HCT116 (cell line): ENCODE measurements around the gene GRM2. TPM values are rescaled to one million over a fixed set of nuclear protein-coding genes. Genes with fewer than 3 reads are reported as not detected.

Source experiments
- ATAC-seq: fragments of 200-7000 bp; cut with Tn5 transposase; 2 replicates; pipeline ENCODE4 v1.9.1; 2020; ENCODE audit warnings: mild to moderate bottlenecking, moderate library complexity
- BruUV-seq: library from RNA; stranded (reverse); fragments of 400-500 nt; replicated peaks from 2 replicates; lab custom pipeline; 2021; lab: Mats Ljungman, UMichigan
- CTCF ChIA-PET: fragments of 300-600 bp; sonication (Branson Sonifier 250); formaldehyde crosslinking; loops from one replicate; lab custom pipeline; 2021; ENCODE audit warnings: antibody characterized with exemption; lab: Charles Lee
- POLR2A ChIA-PET: fragments of 300-600, 350-600 bp; sonication (Branson Sonifier 250); formaldehyde crosslinking; loops from one replicate; lab custom pipeline; 2021; ENCODE audit warnings: antibody characterized with exemption; lab: Charles Lee
- RAD21 ChIA-PET, 2 experiments: fragments of 300-600 bp; sonication (Branson Sonifier 250); formaldehyde crosslinking; loops; one replicate each; lab custom pipeline; 2023; ENCODE audit warnings: low total read pairs in 2 of 2; ENCODE audit not compliant: uncharacterized antibody in 2 of 2, unreplicated experiment in 2 of 2, low non-redundant PET in 1 of 2; lab: Charles Lee
- DNase-seq: peaks from one replicate; pipeline ENCODE4 v3.0.0-alpha.2; 2010; ENCODE audit warnings: low read depth, low spot score
- H2AFZ ChIP-seq: fragments of 200-600 bp; shearing (Covaris generic), sonication (generic); 2 replicates; pipeline ENCODE4 v1.6.1; 2017; ENCODE audit warnings: low read depth, mixed run types, mixed read lengths, antibody characterized with exemption, low read length; ENCODE audit not compliant: poor library complexity, severe bottlenecking
- H3K27ac ChIP-seq: 2 replicates; pipeline ENCODE4 v1.5.1; 2012; ENCODE audit warnings: low read depth, low read length
- H3K27me3 ChIP-seq: fragments of 200-600 bp; sonication (generic); 2 replicates; pipeline ENCODE4 v1.6.1; 2016; ENCODE audit warnings: mixed run types, low read length, mixed read lengths; ENCODE audit not compliant: insufficient read depth
- H3K36me3 ChIP-seq, 2 experiments: fragments of 200-500 bp in 1 of 2; fragments of 200-600 bp in 1 of 2; sonication (Bioruptor generic) in 1 of 2; sonication (generic) in 1 of 2; 2 replicates each; pipeline versions ENCODE4 v1.5.1 to v1.6.1; 2014 to 2016; ENCODE audit warnings: low read length in 2 of 2, inconsistent platforms in 1 of 2, mixed read lengths in 1 of 2, mixed run types in 1 of 2; ENCODE audit not compliant: insufficient read depth in 2 of 2, control insufficient read depth in 1 of 2
- H3K4me1 ChIP-seq, 2 experiments: fragments of 200-600 bp in 1 of 2; sonication (generic) in 1 of 2; 2 replicates each; pipeline versions ENCODE4 v1.5.1 to v1.6.1; 2012 to 2017; ENCODE audit warnings: low read length in 2 of 2, inconsistent platforms in 1 of 2, mild to moderate bottlenecking in 1 of 2, mixed read lengths in 1 of 2, mixed run types in 1 of 2, moderate library complexity in 1 of 2; ENCODE audit not compliant: insufficient read depth in 2 of 2, control insufficient read depth in 1 of 2
- H3K4me2 ChIP-seq: fragments of 200-600 bp; sonication (generic); 2 replicates; pipeline ENCODE4 v1.6.1; 2017; ENCODE audit warnings: mixed run types, low read length, mixed read lengths
- H3K4me3 ChIP-seq, 2 experiments: fragments of 200-600 bp in 1 of 2; sonication (generic) in 1 of 2; replicated peaks in 1 of 2; 2 replicates each; pipeline ENCODE4 v1.5.1; 2011 to 2016; ENCODE audit warnings: low read length in 2 of 2, control low read depth in 1 of 2, low read depth in 1 of 2, mild to moderate bottlenecking in 1 of 2, mixed read lengths in 1 of 2, mixed run types in 1 of 2
- H3K79me2 ChIP-seq: fragments of 200-600 bp; sonication (generic); 2 replicates; pipeline ENCODE4 v1.6.1; 2017; ENCODE audit warnings: mild to moderate bottlenecking, mixed run types, low read length, moderate library complexity, mixed read lengths; ENCODE audit not compliant: insufficient read depth
- H3K9ac ChIP-seq: fragments of 200-600 bp; sonication (generic); 2 replicates; pipeline ENCODE4 v1.6.1; 2016; ENCODE audit warnings: low read length, mixed read lengths
- H3K9me2 ChIP-seq: fragments of 200-600 bp; sonication (generic), shearing (Covaris generic); 2 replicates; pipeline ENCODE4 v1.6.1; 2017; ENCODE audit warnings: mixed run types, mild to moderate bottlenecking, moderate library complexity; ENCODE audit not compliant: insufficient read depth
- H3K9me3 ChIP-seq, 2 experiments: fragments of 200-500 bp in 1 of 2; fragments of 200-600 bp in 1 of 2; sonication (Bioruptor generic) in 1 of 2; sonication (generic) in 1 of 2; 2 replicates each; pipeline ENCODE4 v1.6.1; 2014 to 2017; ENCODE audit warnings: low read length in 2 of 2, mixed read lengths in 2 of 2, inconsistent platforms in 1 of 2, low read depth in 1 of 2, mild to moderate bottlenecking in 1 of 2, mixed run types in 1 of 2, moderate library complexity in 1 of 2; ENCODE audit not compliant: control insufficient read depth in 1 of 2, insufficient read depth in 1 of 2
- H4K20me1 ChIP-seq: fragments of 200-600 bp; sonication (generic), shearing (Covaris generic); 2 replicates; pipeline ENCODE4 v1.6.1; 2017; ENCODE audit warnings: mixed run types, mild to moderate bottlenecking, moderate library complexity; ENCODE audit not compliant: insufficient read depth
- EGR1 ChIP-seq: IDR thresholded peaks from 2 replicates; pipeline ENCODE4 v1.6.1; 2012; ENCODE audit warnings: low read depth
- ELF1 ChIP-seq: IDR thresholded peaks from 2 replicates; pipeline ENCODE4 v1.6.1; 2012; ENCODE audit warnings: low read depth, borderline replicate concordance
- EZH2 ChIP-seq: fragments of 200-600 bp; sonication (generic); IDR thresholded peaks from 2 replicates; pipeline ENCODE4 v1.6.1; 2017; ENCODE audit warnings: antibody characterized with exemption, mixed run types
- EZH2phosphoT487 ChIP-seq: fragments of 200-600 bp; IDR thresholded peaks from 2 replicates; pipeline ENCODE4 v1.6.1; 2018; ENCODE audit warnings: antibody characterized with exemption, borderline replicate concordance
- FOSL1 ChIP-seq: IDR thresholded peaks from 2 replicates; pipeline ENCODE4 v1.6.1; 2012; ENCODE audit warnings: low read depth
- JUND ChIP-seq: IDR thresholded peaks from 2 replicates; pipeline ENCODE4 v1.6.1; 2012
- POLR2A ChIP-seq: IDR thresholded peaks from 2 replicates; pipeline ENCODE4 v1.7.0; 2011; ENCODE audit warnings: borderline replicate concordance; ENCODE audit not compliant: insufficient read depth, insufficient read length; ENCODE audit errors: extremely low read depth
- SRF ChIP-seq: IDR thresholded peaks from 2 replicates; pipeline ENCODE4 v1.6.1; 2012; ENCODE audit warnings: low read depth
- TCF7L2 ChIP-seq: IDR thresholded peaks from 2 replicates; pipeline ENCODE4 v1.7.0; 2011; ENCODE audit warnings: borderline replicate concordance, inconsistent platforms; ENCODE audit not compliant: insufficient read depth, insufficient read length; ENCODE audit errors: extremely low read depth
- YY1 ChIP-seq: IDR thresholded peaks from 2 replicates; pipeline ENCODE4 v1.6.1; 2011; ENCODE audit warnings: low read length, low read depth, moderate library complexity, mild to moderate bottlenecking; ENCODE audit not compliant: insufficient replicate concordance; ENCODE audit errors: extremely low read depth
- intact Hi-C: fragments of 100-400 bp; cut with micrococcal nuclease; formaldehyde crosslinking; loops from 2 replicates; pipeline ENCODE4 v1.10.0; 2022
- total RNA-seq: library from RNA; stranded (reverse); gene quantifications from one replicate; pipeline ENCODE4 v1.2.1, GENCODE V29; 2021; ENCODE audit not compliant: unreplicated experiment
- TF ChIP-seq, protein P1 (sequence below): IDR thresholded peaks from 2 replicates; pipeline ENCODE4 v1.6.1; 2012
- TF ChIP-seq, protein P2 (sequence below): IDR thresholded peaks from 2 replicates; pipeline ENCODE4 v1.6.1; 2012; ENCODE audit warnings: low read depth
- TF ChIP-seq, protein P3 (sequence below): IDR thresholded peaks from 2 replicates; pipeline ENCODE4 v1.6.1; 2011; ENCODE audit warnings: mild to moderate bottlenecking, low read length, moderate library complexity; ENCODE audit not compliant: insufficient replicate concordance; ENCODE audit errors: extremely low read depth

GRM2 gene
- total RNA-seq, 1 experiment from 2014 or later: 0.32 TPM

DNA sequence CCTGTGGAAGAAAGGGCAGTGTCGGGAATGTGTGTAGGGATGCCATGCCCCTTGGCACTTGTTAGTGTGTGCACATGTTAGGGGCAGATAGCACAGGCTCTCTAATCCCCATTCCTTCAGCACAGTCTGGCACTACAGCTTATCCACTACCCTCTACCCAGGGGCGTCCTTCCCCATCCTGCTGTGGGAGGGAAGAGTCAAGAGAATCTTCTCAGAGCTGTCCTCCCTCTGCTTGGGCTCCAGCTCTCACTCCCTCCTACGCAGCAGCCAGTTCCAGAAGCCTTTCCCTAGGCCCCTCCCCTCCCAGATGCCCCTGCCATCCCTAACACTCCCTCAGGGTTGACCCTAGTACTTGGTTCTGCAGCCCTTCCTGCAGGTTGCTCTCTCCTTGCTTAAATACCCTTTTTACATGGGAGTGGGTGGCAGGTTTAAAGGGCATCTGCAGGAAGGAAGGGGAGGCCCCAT is 815 bp upstream of the GRM2 start:
- ChIA-PET POLR2A (no interaction called here), RAD21 (no interaction called here), CTCF (no interaction called here)
- no peaks in the 10 kb centered on the region for H4K20me1 ChIP-seq
- ATAC-seq (no peak), DNase-seq (no peak)
- H3K4me3 ChIP-seq: no peak overlapping the region
- H3K27ac ChIP-seq: no peak overlapping the region
- peaks cover 0 to 3% of the 10 kb centered on the region in 2 experiments; a peak in 1 of 4 replicates for H3K36me3 ChIP-seq
- TF ChIP-seq TCF7L2: no peak
- TF ChIP-seq, protein P1, sequence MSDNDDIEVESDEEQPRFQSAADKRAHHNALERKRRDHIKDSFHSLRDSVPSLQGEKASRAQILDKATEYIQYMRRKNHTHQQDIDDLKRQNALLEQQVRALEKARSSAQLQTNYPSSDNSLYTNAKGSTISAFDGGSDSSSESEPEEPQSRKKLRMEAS: no peak
- TF ChIP-seq POLR2A: no peak
- TF ChIP-seq JUND: no peak
- no peaks in the 10 kb centered on the region for H3K79me2 ChIP-seq
- no peaks in the 10 kb centered on the region for H3K4me1 ChIP-seq
- no peaks in the 10 kb centered on the region for H3K27me3 ChIP-seq
- no peak overlapping the region for H2AFZ ChIP-seq
- no peaks in the 10 kb centered on the region for H3K9me3 ChIP-seq
- H3K4me2 ChIP-seq: no peak overlapping the region
- no peak overlapping the region for H3K9ac ChIP-seq
- H3K9me2 ChIP-seq: no peaks in the 10 kb centered on the region
- intact Hi-C loops: no loop called here
- BruUV-seq: no TSS peak

DNA sequence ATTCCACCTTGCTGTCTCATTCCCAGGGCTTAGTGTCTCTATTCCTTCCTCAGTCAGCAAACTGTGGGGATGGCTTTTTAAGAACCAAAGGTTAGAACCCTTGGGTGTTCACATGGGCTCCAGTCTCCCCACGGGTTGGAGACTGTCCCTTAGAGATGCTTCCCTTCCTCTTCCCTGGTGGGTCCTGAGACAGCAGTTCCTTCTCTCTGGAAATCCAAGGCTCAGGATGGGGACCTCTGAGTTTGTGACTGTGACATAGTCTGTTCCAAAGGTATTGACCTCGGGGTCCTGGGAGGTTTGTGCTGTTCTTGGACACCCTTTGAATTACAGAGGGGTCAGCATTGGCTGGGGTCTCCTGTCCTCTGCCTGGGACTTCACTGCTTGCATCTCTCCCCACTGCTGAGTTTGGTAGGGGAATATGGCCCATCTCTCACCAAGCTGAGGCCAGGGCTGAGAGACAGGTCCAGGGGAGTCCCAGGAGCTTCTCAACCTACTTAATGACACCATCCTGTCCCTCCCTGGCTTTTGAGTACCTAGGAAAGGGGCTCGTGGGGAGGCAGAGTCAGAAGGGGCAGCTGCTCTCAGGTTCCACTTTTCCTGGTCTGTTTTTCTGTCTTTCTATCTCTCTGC is 1.5 kb downstream of the GRM2 start:
- Histone ChIP-seq H3K9me3 (no peaks in the 10 kb centered on the region), H4K20me1 (no peaks in the 10 kb centered on the region), H3K27me3 (no peaks in the 10 kb centered on the region), H3K79me2 (no peaks in the 10 kb centered on the region), H2AFZ (no peak overlapping the region), H3K36me3 (no peaks in the 10 kb centered on the region; a peak in 1 of 4 replicates), H3K4me2 (no peak overlapping the region), H3K9me2 (no peaks in the 10 kb centered on the region), H3K9ac (no peak overlapping the region), H3K4me1 (no peaks in the 10 kb centered on the region), H3K4me3 (no peak overlapping the region), H3K27ac (no peak overlapping the region)
- intact Hi-C loops: no loop called here
- no peak for ATAC-seq
- TF ChIP-seq TCF7L2 (no peak), FOSL1 (no peak), YY1 (no peak), JUND (no peak), EZH2 (no peak), EGR1 (no peak), EZH2phosphoT487 (no peak), ELF1 (no peak), POLR2A (no peak), SRF (no peak)
- TF ChIP-seq, protein P2, sequence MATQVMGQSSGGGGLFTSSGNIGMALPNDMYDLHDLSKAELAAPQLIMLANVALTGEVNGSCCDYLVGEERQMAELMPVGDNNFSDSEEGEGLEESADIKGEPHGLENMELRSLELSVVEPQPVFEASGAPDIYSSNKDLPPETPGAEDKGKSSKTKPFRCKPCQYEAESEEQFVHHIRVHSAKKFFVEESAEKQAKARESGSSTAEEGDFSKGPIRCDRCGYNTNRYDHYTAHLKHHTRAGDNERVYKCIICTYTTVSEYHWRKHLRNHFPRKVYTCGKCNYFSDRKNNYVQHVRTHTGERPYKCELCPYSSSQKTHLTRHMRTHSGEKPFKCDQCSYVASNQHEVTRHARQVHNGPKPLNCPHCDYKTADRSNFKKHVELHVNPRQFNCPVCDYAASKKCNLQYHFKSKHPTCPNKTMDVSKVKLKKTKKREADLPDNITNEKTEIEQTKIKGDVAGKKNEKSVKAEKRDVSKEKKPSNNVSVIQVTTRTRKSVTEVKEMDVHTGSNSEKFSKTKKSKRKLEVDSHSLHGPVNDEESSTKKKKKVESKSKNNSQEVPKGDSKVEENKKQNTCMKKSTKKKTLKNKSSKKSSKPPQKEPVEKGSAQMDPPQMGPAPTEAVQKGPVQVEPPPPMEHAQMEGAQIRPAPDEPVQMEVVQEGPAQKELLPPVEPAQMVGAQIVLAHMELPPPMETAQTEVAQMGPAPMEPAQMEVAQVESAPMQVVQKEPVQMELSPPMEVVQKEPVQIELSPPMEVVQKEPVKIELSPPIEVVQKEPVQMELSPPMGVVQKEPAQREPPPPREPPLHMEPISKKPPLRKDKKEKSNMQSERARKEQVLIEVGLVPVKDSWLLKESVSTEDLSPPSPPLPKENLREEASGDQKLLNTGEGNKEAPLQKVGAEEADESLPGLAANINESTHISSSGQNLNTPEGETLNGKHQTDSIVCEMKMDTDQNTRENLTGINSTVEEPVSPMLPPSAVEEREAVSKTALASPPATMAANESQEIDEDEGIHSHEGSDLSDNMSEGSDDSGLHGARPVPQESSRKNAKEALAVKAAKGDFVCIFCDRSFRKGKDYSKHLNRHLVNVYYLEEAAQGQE: no peak
- TF ChIP-seq, protein P3, sequence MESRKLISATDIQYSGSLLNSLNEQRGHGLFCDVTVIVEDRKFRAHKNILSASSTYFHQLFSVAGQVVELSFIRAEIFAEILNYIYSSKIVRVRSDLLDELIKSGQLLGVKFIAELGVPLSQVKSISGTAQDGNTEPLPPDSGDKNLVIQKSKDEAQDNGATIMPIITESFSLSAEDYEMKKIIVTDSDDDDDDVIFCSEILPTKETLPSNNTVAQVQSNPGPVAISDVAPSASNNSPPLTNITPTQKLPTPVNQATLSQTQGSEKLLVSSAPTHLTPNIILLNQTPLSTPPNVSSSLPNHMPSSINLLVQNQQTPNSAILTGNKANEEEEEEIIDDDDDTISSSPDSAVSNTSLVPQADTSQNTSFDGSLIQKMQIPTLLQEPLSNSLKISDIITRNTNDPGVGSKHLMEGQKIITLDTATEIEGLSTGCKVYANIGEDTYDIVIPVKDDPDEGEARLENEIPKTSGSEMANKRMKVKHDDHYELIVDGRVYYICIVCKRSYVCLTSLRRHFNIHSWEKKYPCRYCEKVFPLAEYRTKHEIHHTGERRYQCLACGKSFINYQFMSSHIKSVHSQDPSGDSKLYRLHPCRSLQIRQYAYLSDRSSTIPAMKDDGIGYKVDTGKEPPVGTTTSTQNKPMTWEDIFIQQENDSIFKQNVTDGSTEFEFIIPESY: no peak
- TF ChIP-seq, protein P1: no peak
- ChIA-PET RAD21 (no interaction called here), CTCF (no interaction called here), POLR2A (no interaction called here)
- DNase-seq: no peak
- no TSS peak for BruUV-seq
